GM19193 (cell line): ENCODE measurements around the gene ATP6V1G3.

Experiments
- POLR2A ChIP-seq: IDR thresholded peaks from 4 replicates; pipeline ENCODE4 v1.6.1; 2011; ENCODE audit not compliant: insufficient read depth, insufficient read length; ENCODE audit errors: extremely low read depth

The ATP6V1G3 gene

DNA sequence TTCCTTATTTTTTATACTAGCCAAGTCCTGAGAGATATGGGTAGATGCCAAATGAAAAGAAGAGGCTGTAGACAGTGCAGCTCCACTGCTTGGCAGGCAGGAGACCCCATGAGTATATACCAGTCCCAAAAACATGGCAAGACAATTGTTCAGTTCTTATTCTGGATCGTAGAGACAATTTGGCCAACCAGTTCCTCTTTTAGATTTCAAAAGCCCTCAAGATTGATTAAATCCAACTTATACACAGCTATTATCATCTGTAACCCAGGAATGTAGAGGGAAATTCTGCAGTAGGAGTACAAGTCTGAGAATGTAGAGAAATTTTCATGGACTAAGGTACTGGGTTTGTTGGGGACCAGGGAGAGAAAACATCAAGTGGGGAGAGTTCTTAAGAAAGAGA lies 50.3 kb downstream of the ATP6V1G3 start:
- no peak for TF ChIP-seq POLR2A

DNA sequence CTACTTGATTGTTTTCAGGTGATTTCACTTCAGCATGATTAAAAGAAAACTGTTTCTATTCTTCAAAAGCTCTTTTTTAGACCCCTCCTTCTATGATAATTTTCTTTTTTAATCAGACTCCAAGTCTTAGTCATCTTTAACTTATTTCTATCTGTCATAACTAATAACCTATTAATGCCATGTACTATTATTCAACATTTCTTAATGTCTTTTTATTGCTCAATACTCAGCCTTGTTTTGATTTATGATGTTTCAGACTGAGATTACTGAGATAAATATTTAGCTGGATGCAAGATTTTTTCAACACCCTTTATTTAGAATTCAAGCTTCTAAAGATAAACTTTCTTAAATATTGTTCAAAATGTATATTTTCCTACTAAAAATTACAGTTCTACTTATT lies 53.6 kb downstream of the ATP6V1G3 start:
- no peak for TF ChIP-seq POLR2A

DNA sequence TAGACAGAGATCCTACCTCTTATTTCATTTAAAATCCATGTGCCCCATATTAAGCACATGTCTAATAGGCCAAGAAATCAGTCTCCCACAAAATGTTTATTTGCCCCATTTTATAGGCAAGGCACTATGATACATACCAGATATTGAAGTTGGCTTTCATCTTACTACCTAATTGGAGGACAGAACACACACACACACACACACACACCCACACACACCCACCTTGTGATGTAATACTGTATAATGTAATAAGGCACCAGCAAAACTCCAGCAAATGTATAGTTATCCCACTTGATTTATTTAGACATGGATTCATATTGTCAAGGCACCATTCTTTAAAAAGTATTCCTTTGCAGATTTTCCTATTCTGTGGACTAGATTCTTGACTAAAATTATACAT lies 56.8 kb downstream of the ATP6V1G3 start:
- no peak for TF ChIP-seq POLR2A

DNA sequence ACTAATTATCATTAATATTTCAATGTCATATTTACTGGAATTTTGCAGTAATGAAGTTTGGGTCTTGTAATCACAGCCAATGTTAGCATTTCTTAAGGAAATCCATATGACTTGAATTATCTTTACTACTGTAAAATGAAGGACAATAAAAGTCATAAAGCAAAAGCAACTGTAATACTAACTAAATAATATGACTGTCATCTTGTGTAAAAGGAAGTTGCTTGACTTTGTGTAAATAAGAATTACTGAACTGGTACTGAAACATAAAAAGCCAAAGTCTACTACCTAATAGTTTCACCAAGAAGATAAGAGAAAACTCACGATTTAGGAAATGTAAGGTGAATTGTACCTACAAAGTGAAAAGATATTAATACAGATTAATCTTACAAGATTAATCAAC lies 57.5 kb downstream of the ATP6V1G3 start:
- TF ChIP-seq POLR2A: no peak

DNA sequence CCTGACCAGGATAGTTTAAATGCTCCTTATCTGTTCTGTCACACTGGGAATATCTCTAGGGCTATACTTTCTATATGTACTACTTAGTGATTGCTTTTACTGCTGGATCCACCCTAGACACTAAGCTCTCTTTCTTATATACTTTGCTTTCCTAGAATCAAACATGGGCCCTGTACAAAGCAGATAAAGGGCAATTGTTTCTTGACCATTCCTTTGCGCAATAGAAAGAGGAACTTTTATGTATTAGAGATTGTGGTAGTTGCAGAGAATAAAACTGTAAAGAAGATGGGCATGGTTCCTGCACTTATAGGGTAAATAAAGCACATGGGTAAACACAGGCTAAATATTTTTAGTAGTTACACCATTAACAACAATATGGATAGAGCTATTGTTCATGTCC lies 58.8 kb downstream of the ATP6V1G3 start:
- TF ChIP-seq POLR2A: no peak

DNA sequence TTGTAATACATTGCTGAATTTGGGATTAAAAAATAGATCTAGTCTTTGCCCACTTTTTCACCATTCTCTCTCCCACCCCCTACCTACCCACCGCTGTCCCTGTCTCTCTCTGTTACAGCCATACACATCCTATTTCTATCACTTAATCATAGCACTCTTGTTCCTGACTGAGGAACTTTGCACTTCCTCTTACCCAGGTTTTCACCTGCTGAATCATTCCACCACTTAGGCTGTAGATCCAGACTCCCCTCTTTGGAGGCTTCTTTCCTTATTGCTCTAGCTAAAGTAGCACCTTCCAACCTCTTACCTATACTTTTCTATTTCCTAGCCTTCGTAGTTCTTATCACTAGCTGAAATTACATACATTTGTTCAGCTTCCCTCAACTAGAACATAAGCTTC lies 59.6 kb downstream of the ATP6V1G3 start:
- TF ChIP-seq POLR2A: no peak
